HL-60/S4 (cell line): ENCODE measurements around the gene GPX4.

Experiments used
- in situ Hi-C: fragments of 300-500 bp; cut with MboI; formaldehyde crosslinking; loops from 2 replicates; pipeline ENCODE4 v1.14.3; 2022; ENCODE audit warnings: low sequenced_read_pairs

Gene GPX4

DNA sequence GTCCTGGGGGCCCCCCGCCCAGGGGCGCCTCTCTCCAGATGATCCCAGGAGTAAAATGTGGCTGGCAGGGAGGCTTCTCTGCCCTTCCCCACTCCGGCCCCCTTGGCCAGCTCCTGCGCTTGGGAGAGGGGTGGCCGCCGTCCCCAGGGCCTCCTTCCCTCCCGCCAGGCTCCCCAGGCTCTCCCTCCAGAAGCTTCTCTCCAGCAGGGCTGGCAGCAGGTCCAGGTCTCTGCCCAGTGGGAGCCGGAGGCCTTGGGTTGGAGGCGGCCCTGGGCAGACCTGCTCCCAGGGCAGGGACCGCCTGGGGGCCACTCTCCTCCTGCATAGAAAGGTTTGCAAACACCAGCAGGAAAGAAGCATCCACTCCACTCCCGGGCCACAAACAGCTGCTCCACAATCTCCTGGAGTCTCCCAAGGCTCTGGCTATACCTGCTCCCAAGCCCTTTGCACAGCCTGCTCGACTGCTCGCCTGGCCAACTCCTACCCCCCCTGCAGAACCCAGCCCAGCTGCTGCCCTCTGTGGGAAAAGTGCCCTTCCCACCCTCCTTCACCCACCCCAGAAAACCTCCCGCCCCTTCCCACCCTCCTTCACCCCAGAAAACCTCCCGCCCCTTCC is 44.2 kb downstream of the GPX4 start:
- in situ Hi-C loops: no loop called here

- in situ Hi-C loops: no loop called here
Measured at GRCh38 chr19:1149259-1150045, 45.7 kb downstream of the GPX4 start.

- in situ Hi-C loops: no loop called here
Measured at GRCh38 chr19:1150333-1151036, 46.7 kb downstream of the GPX4 start.

DNA sequence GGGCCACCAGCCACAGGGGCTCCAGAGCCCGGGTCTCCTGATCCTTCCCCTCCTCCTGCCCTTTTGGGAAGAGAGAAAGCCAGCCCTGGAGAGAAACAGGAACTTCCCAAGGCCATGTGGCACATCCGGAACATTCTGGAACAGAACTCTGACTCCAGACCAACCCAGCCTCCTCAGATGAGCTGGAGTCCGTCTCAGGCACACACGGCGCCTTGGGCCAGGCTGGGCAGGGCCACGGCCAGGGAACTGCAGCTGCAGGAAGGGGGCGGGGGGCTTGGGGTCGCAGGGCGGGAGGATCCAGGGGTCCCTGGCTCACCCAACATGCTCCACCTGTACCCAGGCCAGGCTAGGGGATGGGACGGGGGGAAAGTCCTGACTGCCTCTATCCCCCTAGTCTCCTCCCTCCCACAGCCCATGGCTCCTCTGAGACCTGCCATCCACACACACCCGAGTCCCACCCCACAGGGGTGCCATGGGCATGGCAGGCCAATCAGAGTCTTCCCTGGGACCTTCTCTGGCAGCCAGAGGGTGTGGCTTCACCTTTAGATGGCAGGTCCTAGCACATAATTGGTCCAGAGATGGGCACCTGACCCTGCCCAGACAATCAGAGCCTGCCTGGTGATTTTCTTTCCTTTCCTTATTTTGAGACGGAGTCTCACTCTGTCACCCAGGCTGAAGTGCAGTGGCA is 47.4 kb downstream of the GPX4 start:
- in situ Hi-C loops: no loop called here

DNA sequence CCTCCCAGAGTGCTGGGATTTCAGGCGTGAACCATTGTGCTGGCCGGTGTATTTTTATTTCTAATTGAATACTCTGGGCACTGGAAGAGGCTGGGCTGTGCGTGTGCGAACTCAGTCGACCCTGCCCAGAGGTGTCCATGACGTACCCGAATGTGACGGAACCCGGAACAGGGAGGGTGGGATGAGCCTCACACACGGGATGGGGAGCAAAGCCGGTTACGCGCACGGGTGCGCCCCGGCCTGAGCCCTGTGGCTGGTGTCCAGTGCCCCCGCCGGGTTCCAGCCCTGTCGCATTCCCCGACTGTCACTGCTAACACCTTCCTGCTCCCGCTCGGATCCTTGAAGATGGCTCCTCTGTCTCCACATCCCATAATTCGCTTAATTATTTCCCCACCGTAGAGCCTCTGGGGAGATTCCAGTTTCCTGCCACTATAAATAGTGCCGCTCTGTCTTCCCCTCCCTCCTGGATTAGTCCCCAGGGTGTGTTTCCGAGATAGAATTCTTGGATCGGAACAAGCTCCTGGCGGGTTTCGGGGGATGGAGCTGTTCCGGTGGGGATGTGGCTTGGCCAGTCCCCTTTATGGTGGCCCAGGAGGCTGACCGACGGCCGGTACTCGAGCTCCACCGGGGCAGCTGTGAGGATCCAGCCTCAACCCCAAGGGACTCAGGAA is 48.3 kb downstream of the GPX4 start:
- in situ Hi-C loops: no loop called here

GRCh38 chr19:1153891-1154730 is 50.3 kb downstream of the GPX4 start:
- in situ Hi-C loops: no loop called here

GRCh38 chr19:1154731-1155351 is 51.0 kb downstream of the GPX4 start:
- in situ Hi-C loops: no loop called here

DNA sequence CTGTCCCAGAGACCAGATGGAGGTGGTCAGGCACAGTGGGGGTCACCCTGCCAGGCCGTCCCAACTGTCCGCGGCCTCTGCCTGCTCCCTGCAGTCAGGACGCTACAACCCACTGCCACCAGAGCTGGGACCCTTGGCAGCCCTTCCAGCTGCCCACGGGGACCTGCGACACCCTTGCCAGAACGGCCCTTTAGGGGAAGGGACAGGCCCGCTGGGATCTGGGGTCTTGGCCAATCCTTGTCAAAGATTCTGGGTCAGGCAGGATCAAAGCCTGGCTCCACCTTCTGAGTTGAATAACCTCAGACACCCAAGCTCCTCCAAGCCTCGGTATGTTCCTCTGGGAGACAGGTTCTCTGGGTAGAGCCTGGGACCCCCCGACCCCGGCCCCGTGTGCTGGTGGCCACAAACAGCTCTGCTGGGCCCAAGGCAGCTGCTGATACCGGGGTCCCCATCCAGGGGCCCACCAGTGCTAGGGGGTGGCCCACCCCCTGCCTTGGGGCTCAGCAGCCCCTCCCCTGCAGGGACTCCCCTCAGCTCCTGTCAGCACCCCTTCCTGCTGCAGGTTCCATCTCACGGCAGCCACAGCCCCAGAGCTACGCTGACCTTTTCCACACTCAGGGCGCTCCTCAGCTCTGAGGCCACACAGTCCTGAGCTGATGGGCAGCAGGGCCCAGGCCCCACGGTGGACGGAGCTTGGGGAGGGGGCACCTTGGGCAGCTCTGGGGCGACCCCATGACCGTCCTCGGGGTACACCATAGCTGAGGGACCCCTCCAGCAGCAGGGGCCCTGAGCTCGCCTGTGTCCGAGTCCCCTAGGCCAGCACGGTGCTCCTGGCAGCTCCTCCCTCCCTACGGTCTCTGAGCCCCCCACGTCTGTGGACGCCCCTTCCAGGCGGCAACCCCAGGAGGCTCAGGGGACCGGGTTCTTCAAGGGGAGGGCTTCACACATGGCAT is 51.8 kb downstream of the GPX4 start:
- in situ Hi-C loops: no loop called here
